DMS53 treated with DMSO at 0.1 percent for 48 hours (cell line): ENCODE results near the gene RSPH10B.
A peak's percentile ranks its signal among the peaks of the same experiment; 100 is the strongest.
"Not testable (repeated sequence)": the region's sequence is repeated elsewhere in the genome, so short reads cannot be mapped to it uniquely, and the experiment has no call there.

Experiments used
- DNase-seq: peaks from one replicate; lab custom pipeline; 2025; ENCODE audit not compliant: unreplicated experiment; lab: John Stamatoyannopoulos, UW

RSPH10B gene

GRCh38 chr7:5930290-5930689 lies 40.2 kb downstream of the RSPH10B start:
- not testable (repeated sequence) for DNase-seq

DNA sequence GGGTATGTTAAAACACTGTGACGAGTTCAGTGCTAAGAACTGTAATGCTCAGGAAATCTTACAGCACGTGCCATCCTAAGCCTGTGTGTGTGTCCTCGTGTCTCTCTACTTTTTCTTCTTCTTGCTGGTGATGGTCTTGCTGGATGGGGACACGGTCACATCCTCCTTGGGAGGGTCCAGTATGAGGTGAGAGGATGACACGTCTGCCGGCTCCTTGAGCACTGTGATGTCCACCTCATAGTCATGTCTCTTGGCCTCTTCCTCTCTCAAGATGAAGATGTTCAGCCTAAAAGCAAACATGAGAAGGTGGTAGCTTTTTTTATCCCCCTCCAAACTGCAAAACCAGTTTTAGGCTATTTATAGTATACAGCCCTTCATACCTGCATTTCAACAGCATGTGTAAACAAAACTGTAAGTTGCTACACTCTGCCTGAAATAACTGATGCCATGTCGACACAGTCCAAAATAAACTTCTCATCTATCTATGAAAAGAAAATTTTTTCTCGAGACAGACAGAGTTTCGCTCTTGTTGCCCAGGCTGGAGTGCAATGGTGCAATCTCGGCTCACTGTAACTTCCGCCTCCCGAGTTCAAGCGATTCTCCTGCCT lies 44.1 kb downstream of the RSPH10B start:
- not testable (repeated sequence) for DNase-seq

DNA sequence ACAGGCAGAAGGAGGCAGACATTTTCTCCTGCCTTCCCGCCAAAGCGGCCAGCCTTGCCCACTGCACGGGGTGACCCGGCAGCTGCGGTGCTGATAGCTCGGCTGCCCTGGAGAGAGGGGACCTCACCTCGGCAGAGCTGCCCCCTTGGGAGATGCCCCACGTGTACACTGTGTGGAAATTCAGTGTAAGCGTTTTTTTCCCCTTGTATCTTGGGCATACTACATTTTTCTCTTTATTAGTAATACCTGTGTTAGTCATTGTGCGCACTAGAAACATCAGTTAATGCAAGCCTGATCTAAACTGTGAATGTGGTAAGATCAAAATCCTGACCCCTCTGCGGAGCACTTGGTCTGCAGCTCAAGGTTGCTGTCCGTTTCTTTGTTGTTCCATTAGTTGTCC lies 45.9 kb downstream of the RSPH10B start:
- DNase-seq: not testable (repeated sequence)

GRCh38 chr7:5924180-5924579 lies 46.3 kb downstream of the RSPH10B start:
- not testable (repeated sequence) for DNase-seq

DNA sequence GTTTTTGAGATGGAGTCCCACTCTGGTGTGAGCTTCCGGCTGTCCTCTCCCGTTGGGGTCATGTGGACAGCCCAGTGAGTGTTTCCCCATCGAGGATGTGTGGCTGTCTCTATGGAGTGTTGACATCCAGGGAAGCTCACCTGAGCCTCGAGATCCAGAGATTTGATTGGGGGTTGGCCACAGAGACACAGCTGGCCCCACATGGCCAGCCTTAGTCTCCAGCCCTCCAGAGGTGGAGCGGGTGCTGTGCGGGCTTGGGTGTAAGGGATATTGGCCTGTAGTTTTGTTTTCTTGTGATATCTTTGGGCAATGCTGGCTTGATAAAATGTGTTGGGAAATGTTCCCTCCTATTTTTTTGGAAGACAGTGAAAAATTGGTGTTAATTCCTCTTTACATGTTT lies 54.0 kb downstream of the RSPH10B start:
- DNase-seq: not testable (repeated sequence)

DNA sequence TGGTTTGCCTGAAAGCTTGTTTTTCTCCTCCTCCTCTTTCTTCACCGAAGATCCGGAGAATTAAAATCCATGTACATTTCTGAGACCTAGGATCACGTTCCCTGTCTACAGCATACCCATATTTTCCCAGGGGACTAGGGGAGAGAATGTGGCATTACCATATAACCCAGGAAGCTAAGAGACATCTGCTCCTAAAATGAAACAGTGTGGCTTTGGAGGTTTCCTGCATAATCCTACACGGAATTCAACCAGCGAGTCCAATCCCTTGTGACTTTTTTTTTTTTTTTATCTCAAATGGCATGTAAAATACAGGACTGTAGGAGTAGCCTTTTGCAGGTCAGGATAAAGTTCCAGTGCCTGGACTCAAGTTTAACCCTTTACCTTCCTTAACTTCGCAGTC lies 61.7 kb downstream of the RSPH10B start:
- not testable (repeated sequence) for DNase-seq

GRCh38 chr7:5904726-5905125 lies 65.8 kb downstream of the RSPH10B start:
- not testable (repeated sequence) for DNase-seq

DNA sequence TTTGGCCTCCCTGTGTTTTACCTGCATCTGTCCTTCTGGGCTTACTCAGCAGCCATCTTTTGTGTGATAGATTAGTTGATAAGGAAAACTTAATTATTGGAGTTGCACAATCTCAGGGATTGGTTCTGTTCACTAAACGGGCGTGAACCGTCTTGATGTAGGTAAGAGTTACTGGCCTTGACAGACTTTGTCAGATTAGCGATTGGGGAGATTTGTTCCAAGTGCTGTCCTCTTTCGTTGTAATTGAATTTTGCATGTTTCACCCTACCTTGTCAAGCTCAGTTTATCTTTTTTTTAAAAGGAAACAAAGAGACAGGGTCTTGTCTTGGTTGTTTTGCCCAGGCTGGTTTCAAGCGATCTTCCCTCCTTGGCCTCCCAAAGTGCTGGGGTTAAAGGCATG lies 67.5 kb downstream of the RSPH10B start:
- not testable (repeated sequence) for DNase-seq

- peak; percentile 47 for DNase-seq
These were observed 71.8 kb downstream of the RSPH10B start, which contains the start of gene CCZ1 for GRCh38 chr7:5898480-5899224. TSS of gene CCZ1 (plus strand) at chr7:5898733. CDS start at chr7:5898800, 67 bp downstream.

DNA sequence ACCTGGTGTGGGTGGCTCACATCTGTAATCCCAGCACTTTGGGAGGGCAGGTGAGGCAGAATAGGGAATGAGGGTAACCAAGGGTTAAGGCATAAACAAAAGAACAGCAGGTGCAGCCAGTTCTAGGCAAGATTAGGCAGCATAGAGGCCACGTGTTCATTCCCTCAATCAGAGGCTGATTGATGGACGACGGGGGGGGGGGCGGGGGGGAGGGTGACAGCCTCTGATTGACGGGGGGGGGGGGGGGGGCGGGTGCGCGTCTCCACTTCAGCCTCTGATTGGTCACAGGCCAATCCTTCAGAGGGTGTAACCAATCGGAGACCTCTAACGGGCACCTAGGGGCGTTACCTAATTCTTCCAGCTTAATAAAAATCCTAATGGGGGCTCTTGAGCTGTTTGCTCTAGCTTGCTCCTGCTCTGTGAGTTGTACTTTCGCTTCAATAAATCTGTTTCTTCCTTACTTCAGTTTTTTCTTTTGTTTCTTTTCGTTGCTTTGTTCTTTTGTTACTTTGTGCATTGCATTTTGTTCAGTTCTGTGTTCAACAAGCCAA lies 73.0 kb downstream of the RSPH10B start:
- peak; percentile 26 for DNase-seq

DNA sequence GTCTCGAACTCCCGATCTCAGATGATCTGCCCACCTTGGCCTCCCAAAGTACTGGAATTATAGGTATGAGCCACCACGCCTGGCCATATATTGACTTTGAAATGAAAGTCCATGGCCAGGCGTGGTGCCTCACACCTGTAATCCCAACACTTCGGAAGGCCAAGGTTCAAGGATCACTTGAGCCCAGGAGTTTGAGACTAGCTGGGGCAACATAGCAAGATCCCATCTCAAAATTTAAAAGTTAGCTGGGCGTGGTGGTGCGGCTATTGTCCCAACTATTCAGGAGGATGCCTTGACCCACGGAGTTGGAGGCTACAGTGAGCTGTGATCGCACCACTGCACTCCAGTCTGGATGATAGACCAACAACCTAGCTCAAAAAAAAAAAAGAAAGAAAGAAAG lies 78.0 kb downstream of the RSPH10B start:
- DNase-seq: no peak

DNA sequence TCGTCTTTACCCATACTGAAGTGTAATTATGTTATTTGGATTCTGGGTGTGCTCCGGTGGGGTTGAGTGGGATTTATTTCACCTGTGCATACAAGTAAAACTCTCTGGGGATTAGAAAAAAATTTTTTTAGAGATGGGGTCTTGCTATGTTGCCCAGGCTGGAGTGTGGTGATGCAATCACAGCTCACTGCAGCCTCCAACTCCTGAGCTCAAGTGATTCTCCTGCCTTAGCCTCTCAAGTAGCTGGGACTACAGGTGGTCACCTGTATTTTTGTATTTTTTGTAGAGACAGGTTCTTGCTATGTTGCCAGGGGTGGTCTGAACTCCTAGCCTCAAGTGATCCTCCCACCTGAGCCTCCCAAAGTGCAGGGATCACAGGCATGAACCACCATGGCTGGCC lies 80.2 kb downstream of the RSPH10B start:
- DNase-seq: not testable (repeated sequence)

DNA sequence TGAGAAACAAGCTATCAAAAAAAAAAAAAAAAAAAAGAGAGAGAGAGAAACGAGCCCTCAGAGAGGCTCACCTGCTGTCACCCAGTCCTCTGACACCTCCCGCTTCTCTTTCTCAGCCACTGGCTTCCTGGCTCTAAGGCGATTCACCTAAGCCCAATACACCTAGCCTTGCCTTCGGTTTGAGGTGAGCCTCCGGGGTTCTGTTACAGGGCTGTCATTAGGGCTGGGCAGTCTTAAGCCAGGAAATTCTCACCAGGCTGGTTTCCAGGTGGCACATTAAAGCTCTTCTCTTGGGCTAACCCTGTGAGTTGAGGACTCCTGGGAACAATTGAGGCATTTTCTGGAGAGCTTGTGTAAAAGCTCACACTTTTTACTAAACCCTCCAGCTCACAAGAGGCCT lies 82.5 kb downstream of the RSPH10B start:
- DNase-seq: not testable (repeated sequence)

- not testable (repeated sequence) for DNase-seq
These were observed 86.1 kb downstream of the RSPH10B start for GRCh38 chr7:5884431-5884830.

DNA sequence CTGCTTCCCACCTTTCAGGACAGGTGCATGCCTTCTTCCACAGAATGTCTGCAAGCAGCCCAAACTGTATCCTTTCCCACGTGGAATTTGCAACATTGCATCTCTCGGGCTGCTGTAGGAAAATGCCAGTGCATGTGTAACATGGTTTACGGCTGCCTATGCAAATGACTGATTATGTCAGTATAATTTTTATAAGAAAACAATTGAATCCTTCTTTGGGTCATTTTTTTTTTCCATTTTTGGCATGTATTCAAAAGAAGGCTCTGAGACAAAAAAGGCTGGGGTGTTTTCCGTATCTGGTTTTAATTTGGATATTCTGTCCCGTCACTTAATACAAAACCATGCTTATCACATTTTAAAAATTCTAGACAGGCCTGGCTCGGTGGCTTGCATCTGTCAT lies 90.4 kb downstream of the RSPH10B start:
- DNase-seq: not testable (repeated sequence)

- not testable (repeated sequence) for DNase-seq
These were observed 90.9 kb downstream of the RSPH10B start for GRCh38 chr7:5879591-5879990.
